K562 (cell line): Measurements from ENCODE around the gene CNIH4. TPM values are rescaled to one million over a fixed set of nuclear protein-coding genes. Genes with fewer than 3 reads are reported as not detected.
A peak's percentile ranks its signal among the peaks of the same experiment; 100 is the strongest.

Source experiments
- ATAC-seq: fragments of 200-7000 bp; cut with Tn5 transposase; 3 replicates; pipeline ENCODE4 v1.9.1; 2020; ENCODE audit warnings: moderate library complexity
- BruUV-seq: library from RNA; stranded (reverse); fragments of 400-500 nt; replicated peaks from 2 replicates; lab custom pipeline; 2021; lab: Mats Ljungman, UMichigan
- CTCF ChIA-PET: fragments of 300-600 bp; formaldehyde crosslinking; extraction: SDS; loops from one replicate; lab custom pipeline; 2021; ENCODE audit warnings: low intra/inter-chr PET ratio; lab: Yijun Ruan, JAX
- POLR2A ChIA-PET: fragments of 300-600, 350-650 bp; sonication (Branson Sonifier 250); formaldehyde crosslinking; extraction: SDS; loops from one replicate; lab custom pipeline; 2021; ENCODE audit warnings: antibody characterized with exemption, inconsistent platforms; lab: Yijun Ruan, JAX
- DNase-seq, 4 experiments: peaks; one replicate each; pipeline versions ENCODE4 v3.0.0 to v3.0.0-alpha.2; 2011 to 2018; ENCODE audit warnings: low spot score in 3 of 4, mixed read lengths in 3 of 4; ENCODE audit errors: extremely low read depth in 1 of 4
- FAIRE-seq: peaks from 2 replicates; lab custom pipeline; 2011; peaks lifted over from hg19 to GRCh38; lab: Jason Lieb, UNC
- H2AFZ ChIP-seq: 2 replicates; pipeline ENCODE4 v1.6.0; 2011; ENCODE audit warnings: low read depth, low read length, control low read depth, inconsistent platforms
- H3K27ac ChIP-seq: fragments of 200-600 bp; 3 replicates; pipeline ENCODE4 v1.8.0; 2011; ENCODE audit warnings: low read depth, mild to moderate bottlenecking, control low read depth, inconsistent platforms, low read length, moderate library complexity, mixed read lengths; ENCODE audit errors: extremely low read depth
- H3K27me3 ChIP-seq, 2 experiments: fragments of 300-600 bp in 1 of 2; 2 replicates in 1 of 2; 3 replicates in 1 of 2; pipeline versions ENCODE4 v1.6.0 to v1.8.0; 2011; ENCODE audit warnings: inconsistent platforms in 2 of 2, low read length in 2 of 2, mild to moderate bottlenecking in 1 of 2, mixed read lengths in 1 of 2, moderate library complexity in 1 of 2; ENCODE audit not compliant: control insufficient read depth in 2 of 2, insufficient read depth in 2 of 2
- H3K36me3 ChIP-seq: fragments of 300-600 bp; 3 replicates; pipeline ENCODE4 v1.8.0; 2011; ENCODE audit warnings: mild to moderate bottlenecking, low read length, inconsistent platforms; ENCODE audit not compliant: control insufficient read depth, insufficient read depth
- H3K4me1 ChIP-seq, 2 experiments: fragments of 200-600 bp in 1 of 2; replicated peaks in 1 of 2; 2 replicates in 1 of 2; 3 replicates in 1 of 2; pipeline versions ENCODE4 v1.5.1 to v1.8.0; 2011; ENCODE audit warnings: inconsistent platforms in 2 of 2, low read length in 2 of 2, mild to moderate bottlenecking in 1 of 2, mixed read lengths in 1 of 2, moderate library complexity in 1 of 2; ENCODE audit not compliant: control insufficient read depth in 2 of 2, insufficient read depth in 2 of 2
- H3K4me2 ChIP-seq: 2 replicates; pipeline ENCODE4 v1.6.1; 2011; ENCODE audit warnings: low read length, control low read depth, inconsistent platforms, mixed read lengths; ENCODE audit not compliant: insufficient read depth
- H3K4me3 ChIP-seq: fragments of 200-600 bp; sonication (generic), shearing (Covaris generic); 2 replicates; pipeline ENCODE4 v1.5.1; 2016; ENCODE audit warnings: control low read depth, inconsistent platforms
- H3K79me2 ChIP-seq: fragments of 200-600 bp; 3 replicates; pipeline ENCODE4 v1.8.0; 2011; ENCODE audit warnings: low read length, inconsistent platforms; ENCODE audit not compliant: control insufficient read depth, insufficient read depth
- H3K9ac ChIP-seq, 2 experiments: 2 replicates each; pipeline versions ENCODE4 v1.6.0 to v1.6.1; 2011; ENCODE audit warnings: low read depth in 2 of 2, low read length in 2 of 2, control low read depth in 1 of 2, inconsistent platforms in 1 of 2, mild to moderate bottlenecking in 1 of 2, mixed read lengths in 1 of 2; ENCODE audit not compliant: insufficient read depth in 1 of 2
- H3K9me1 ChIP-seq: one replicate; pipeline ENCODE4 v1.6.0; 2011; ENCODE audit warnings: inconsistent platforms, mild to moderate bottlenecking, low read length, moderate library complexity; ENCODE audit not compliant: control insufficient read depth, insufficient read depth
- H3K9me3 ChIP-seq: replicated peaks from 2 replicates; pipeline ENCODE4 v1.5.1; 2011; ENCODE audit warnings: low read depth, low read length, inconsistent platforms; ENCODE audit not compliant: control insufficient read depth, insufficient read depth
- H4K20me1 ChIP-seq: replicated peaks from 2 replicates; pipeline ENCODE4 v1.6.1; 2011; ENCODE audit warnings: low read length, inconsistent platforms, mixed read lengths; ENCODE audit not compliant: control insufficient read depth, insufficient read depth
- BRD9 ChIP-seq: fragments of 450-650 bp; IDR thresholded peaks from 2 replicates; pipeline ENCODE4 v1.6.1; 2018; ENCODE audit warnings: low read depth; ENCODE audit not compliant: partially characterized antibody
- CEBPB ChIP-seq: fragments of 450-650 bp; IDR thresholded peaks from 2 replicates; pipeline ENCODE4 v1.6.1; 2016; ENCODE audit warnings: missing genetic modification characterization, missing compliant biosample characterization
- EGR1 ChIP-seq: fragments of 450-650 bp; conservative IDR thresholded peaks from 2 replicates; pipeline ENCODE4 v1.6.1; 2017; ENCODE audit warnings: mild to moderate bottlenecking
- JUND ChIP-seq, 2 experiments: IDR thresholded peaks; 2 replicates in 1 of 2; 3 replicates in 1 of 2; pipeline ENCODE4 v1.6.1; 2011; ENCODE audit warnings: borderline replicate concordance in 2 of 2, low read depth in 2 of 2, low read length in 2 of 2, improper control_type of control experiment in 1 of 2, missing biosample characterization in 1 of 2, missing genetic modification characterization in 1 of 2, missing genetic modification reagents in 1 of 2
- SMAD3 ChIP-seq: fragments of 450-650 bp; formaldehyde crosslinking; conservative IDR thresholded peaks from 2 replicates; pipeline ENCODE4 v1.4.0; 2020; ENCODE audit warnings: mild to moderate bottlenecking
- WGBS: fragments of 100-300 bp; shearing (Covaris generic); methylation state at CpG from one replicate; pipeline ENCODE4 v1.1.6; 2016; ENCODE audit warnings: low coverage, mixed read lengths; ENCODE audit not compliant: insufficient coverage; ENCODE audit errors: missing lambda C conversion rate; 5-methylcytosine and 5-hydroxymethylcytosine counted together
- in situ Hi-C: fragments of 300-500 bp; cut with MboI; formaldehyde crosslinking; loops from 4 replicates; pipeline ENCODE4 v1.15.0; 2018; ENCODE audit warnings: inconsistent platforms, mixed read lengths
- intact Hi-C: fragments of 100-400 bp; cut with micrococcal nuclease; formaldehyde crosslinking; loops from 2 replicates; pipeline ENCODE4 v1.14.2; 2022
- polyA plus RNA-seq, 8 experiments: library from polyadenylated mRNA; depleted of rRNA in 4 of 8; stranded (reverse) in 5 of 8; unstranded in 3 of 8; fragments of >200 nt; fragmentation: Nextera tagmentation in 2 of 8; fragmentation: Illumina TruSeq in 1 of 8; extraction: Ambion mirVana in 2 of 8; extraction: Trizol in 1 of 8; gene quantifications; 2 replicates each; pipeline versions ENCODE4 v1.2.1 to v1.2.3, GENCODE V29; 2011 to 2014; ENCODE audit warnings: inconsistent platforms in 1 of 8, missing spikeins in 1 of 8
- total RNA-seq, 7 experiments: library from RNA; depleted of rRNA in 6 of 7; stranded (reverse); fragments of >200 nt in 6 of 7; fragmentation: Illumina TruSeq in 2 of 7; extraction: Trizol in 2 of 7; gene quantifications; 2 replicates each; pipeline versions ENCODE4 v1.2.1 to v1.2.3, GENCODE V29; 2011 to 2021; ENCODE audit warnings: low replicate concordance in 1 of 7

CNIH4 gene
- total and polyA plus RNA-seq, 9 of the 15 experiments (the other 6 are each of a cell fraction or from before 2014, with no cell fraction given): 41.3 to 266 (median 61.1) TPM

DNA sequence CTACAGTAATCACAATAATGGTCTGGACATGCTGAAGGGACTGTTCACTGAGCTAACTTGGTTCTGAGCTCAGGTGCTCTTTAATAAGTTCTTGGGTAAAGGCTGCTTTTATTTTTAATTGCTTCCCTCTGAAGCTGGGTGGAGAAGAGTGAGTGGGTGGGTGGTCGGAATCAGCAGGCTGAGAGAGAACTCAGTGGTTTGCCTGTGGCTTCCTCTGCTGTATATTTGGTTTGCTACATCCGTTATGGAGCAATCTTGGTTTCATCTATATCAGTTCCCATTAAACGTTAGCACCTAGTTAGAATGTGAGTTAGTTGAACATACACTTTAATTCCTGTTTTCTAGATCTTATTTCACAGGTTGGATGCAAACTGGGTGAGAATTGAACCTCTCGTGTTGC lies 23.3 kb downstream of the CNIH4 start:
- intact Hi-C loops (no loop called here), in situ Hi-C loops (no loop called here)
- peak; percentile 42 for FAIRE-seq
- CTCF ChIA-PET: no interaction called here
- H2AFZ ChIP-seq: no peak overlapping the region
- H3K27me3 ChIP-seq: no peaks in the 10 kb centered on the region
- H3K9me3 ChIP-seq: no peaks in the 10 kb centered on the region
- no peak for DNase-seq
- no TSS peak for BruUV-seq
- peaks cover 34% of the 10 kb centered on the region for H3K36me3 ChIP-seq
- no peak overlapping the region for H3K4me3 ChIP-seq
- no peaks in the 10 kb centered on the region for H3K9me1 ChIP-seq
- peak; percentile 24 for TF ChIP-seq EGR1
- no peak for TF ChIP-seq JUND (IDR thresholded peaks at IDR 0.05; ENCODE audit: borderline replicate concordance, low read depth, low read length)
- TF ChIP-seq JUND (tag; IDR thresholded peaks at IDR 0.05; ENCODE audit: borderline replicate concordance, low read depth, low read length): no peak
- TF ChIP-seq, all 486 proteins: peak for 1
- no peak for ATAC-seq
- no peak overlapping the region for H3K4me2 ChIP-seq
- H3K27ac ChIP-seq: no peak overlapping the region
- H4K20me1 ChIP-seq: no peaks in the 10 kb centered on the region
- POLR2A ChIA-PET: interaction anchor here (1.3 to 1.9 kb wide), 4 partner anchors 13 to 36 kb away, joined by 3 to 9 read pairs (median 3); no protein-coding TSS in a partner anchor
- no peaks in the 10 kb centered on the region for H3K79me2 ChIP-seq
- peaks cover 0 to 8% of the 10 kb centered on the region in 2 experiments; a peak in 1 of 5 replicates for H3K4me1 ChIP-seq
- H3K9ac ChIP-seq: no peak overlapping the region
- WGBS: 60% methylated on average over 4 of the region's 4 CpGs

DNA sequence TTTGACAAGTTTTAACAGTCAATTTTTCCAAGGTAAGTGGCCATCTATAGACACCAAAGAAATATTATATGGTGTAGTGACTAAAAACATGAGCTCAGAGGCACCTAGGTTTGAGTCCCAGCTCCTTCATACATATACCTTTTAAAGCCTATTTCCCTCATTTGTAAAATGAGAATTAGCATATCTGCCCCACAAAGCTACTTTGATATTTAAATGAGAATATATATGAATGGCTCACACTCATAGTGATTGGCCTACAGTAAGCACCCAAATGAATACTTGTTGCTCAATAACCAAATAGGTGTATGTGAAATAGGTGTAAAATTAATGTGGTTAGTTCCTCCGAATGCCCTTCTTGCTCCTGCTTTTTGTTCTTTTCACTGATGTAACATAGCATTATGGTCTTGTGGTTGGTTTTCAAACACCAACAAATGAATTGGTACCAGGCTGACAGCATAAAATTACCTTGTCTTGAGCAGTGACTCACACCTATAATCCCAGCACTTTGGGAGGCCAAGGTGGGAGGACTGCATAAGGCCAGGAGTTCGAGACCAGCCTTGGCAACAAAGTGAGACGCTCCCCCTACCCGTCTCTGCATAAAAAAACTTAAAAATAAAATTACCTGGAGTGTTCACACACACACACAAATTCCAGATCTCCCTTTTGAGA lies 25.3 kb downstream of the CNIH4 start:
- TF ChIP-seq CEBPB (tag) (peak; percentile 11; the same call in 1 of the 2 replicates), SMAD3 (CRISPR knock-in tag) (no peak), BRD9 (no peak)
- TF ChIP-seq, all 486 proteins: peak for 1
- intact Hi-C loops: no loop called here
- BruUV-seq: no TSS peak
- ChIA-PET CTCF (no interaction called here), POLR2A (interaction anchor here (0.7 to 1.6 kb wide), 2 partner anchors 12 to 24 kb away, joined by 3 to 6 read pairs; no protein-coding TSS in a partner anchor)
- Histone ChIP-seq H3K4me3 (no peak overlapping the region), H3K4me1 (peaks cover 0 to 6% of the 10 kb centered on the region in 2 experiments; a peak in 1 of 5 replicates), H3K9ac (no peak overlapping the region), H3K9me3 (no peaks in the 10 kb centered on the region), H3K27ac (no peak overlapping the region), H3K36me3 (peaks cover 31% of the 10 kb centered on the region), H3K27me3 (no peaks in the 10 kb centered on the region), H2AFZ (no peak overlapping the region), H3K4me2 (no peak overlapping the region), H3K9me1 (no peaks in the 10 kb centered on the region), H4K20me1 (no peaks in the 10 kb centered on the region), H3K79me2 (no peaks in the 10 kb centered on the region)
- 75% methylated on average over 4 of the region's 4 CpGs for WGBS
- DNase-seq (no peak), ATAC-seq (no peak), FAIRE-seq (no peak)
- in situ Hi-C loops: no loop called here
